A549 (cell line): ENCODE results near the gene PNPLA7. TPM values are rescaled to one million over a fixed set of nuclear protein-coding genes. Genes with fewer than 3 reads are reported as not detected.

Experiments
- ATAC-seq, 2 experiments: fragments of 200-7000 bp in 1 of 2; fragments of >200 bp in 1 of 2; cut with Nextera tagmentation in 1 of 2; cut with Tn5 transposase in 1 of 2; 3 replicates each; pipeline versions ENCODE4 v1.8.0 to v1.9.1; 2018 to 2020; ENCODE audit warnings: mild to moderate bottlenecking in 1 of 2, moderate library complexity in 1 of 2
- CTCF ChIA-PET: fragments of 300-600 bp; sonication (Branson Sonifier 250); formaldehyde crosslinking; extraction: SDS; loops from one replicate; lab custom pipeline; 2021; ENCODE audit warnings: antibody characterized with exemption, inconsistent platforms; lab: Yijun Ruan, JAX
- POLR2A ChIA-PET: fragments of 350-600 bp; formaldehyde crosslinking; extraction: SDS; loops from one replicate; lab custom pipeline; 2021; ENCODE audit warnings: antibody characterized with exemption, inconsistent platforms; lab: Yijun Ruan, JAX
- DNase-seq, 2 experiments: peaks; one replicate each; pipeline versions ENCODE4 v3.0.0 to v3.0.0-alpha.2; 2011 to 2016; ENCODE audit warnings: low read depth in 1 of 2, low spot score in 1 of 2
- FAIRE-seq: peaks from 2 replicates; lab custom pipeline; 2011; peaks lifted over from hg19 to GRCh38; lab: Jason Lieb, UNC
- H3K27ac ChIP-seq, 2 experiments: fragments of >200 bp; sonication (Bioruptor Twin); formaldehyde crosslinking; 3 replicates each; pipeline ENCODE4 v1.5.1; 2016 to 2017
- H3K4me1 ChIP-seq: fragments of >200 bp; sonication (Bioruptor Twin); formaldehyde crosslinking; 3 replicates; pipeline ENCODE4 v1.6.1; 2016
- H3K4me2 ChIP-seq: fragments of >200 bp; sonication (Bioruptor Twin); formaldehyde crosslinking; 3 replicates; pipeline ENCODE4 v1.6.1; 2016
- H3K4me3 ChIP-seq: fragments of >200 bp; sonication (Bioruptor Twin); formaldehyde crosslinking; 3 replicates; pipeline ENCODE4 v1.5.1; 2016
- H3K9me3 ChIP-seq: fragments of >200 bp; sonication (Bioruptor Twin); formaldehyde crosslinking; 3 replicates; pipeline ENCODE4 v1.6.1; 2016
- BHLHE40 ChIP-seq: IDR thresholded peaks from 2 replicates; pipeline ENCODE4 v1.6.1; 2012; ENCODE audit warnings: low read depth, low read length, inconsistent platforms
- CBX2 ChIP-seq: fragments of 200-600 bp; sonication (generic); IDR thresholded peaks from 2 replicates; pipeline ENCODE4 v1.6.1; 2016; ENCODE audit warnings: low read depth, mild to moderate bottlenecking, borderline replicate concordance
- CEBPB ChIP-seq, 2 experiments: fragments of >200 bp in 1 of 2; sonication (Bioruptor Twin) in 1 of 2; formaldehyde crosslinking in 1 of 2; IDR thresholded peaks; 2 replicates each; pipeline ENCODE4 v1.6.1; 2012 to 2016
- CHD2 ChIP-seq: fragments of 150-350 bp; IDR thresholded peaks from 2 replicates; pipeline ENCODE4 v1.6.1; 2014; ENCODE audit warnings: low read length; ENCODE audit not compliant: partially characterized antibody
- EHF ChIP-seq: fragments of 250-450 bp; sonication (Bioruptor Pico); IDR thresholded peaks from 2 replicates; pipeline ENCODE4 v1.5.0; 2020; ENCODE audit warnings: mild to moderate bottlenecking
- FOSB ChIP-seq: fragments of 250-450 bp; sonication (Bioruptor Pico); IDR thresholded peaks from 2 replicates; pipeline ENCODE4 v1.5.0; 2020; ENCODE audit warnings: mild to moderate bottlenecking, moderate library complexity
- FOXS1 ChIP-seq: fragments of 250-450 bp; sonication (Bioruptor Pico); IDR thresholded peaks from 2 replicates; pipeline ENCODE4 v1.5.0; 2020; ENCODE audit warnings: mild to moderate bottlenecking, moderate library complexity
- HDAC2 ChIP-seq: fragments of 200-600 bp; sonication (generic); IDR thresholded peaks from 2 replicates; pipeline ENCODE4 v1.6.1; 2016
- KDM1A ChIP-seq: fragments of 200-600 bp; sonication (generic); IDR thresholded peaks from 2 replicates; pipeline ENCODE4 v1.6.1; 2016; ENCODE audit warnings: low read depth, mild to moderate bottlenecking
- KDM5A ChIP-seq: fragments of 200-600 bp; sonication (generic); IDR thresholded peaks from 2 replicates; pipeline ENCODE4 v1.6.1; 2016; ENCODE audit warnings: antibody characterized with exemption, mild to moderate bottlenecking
- MAFK ChIP-seq: fragments of 450-650 bp; IDR thresholded peaks from 2 replicates; pipeline ENCODE4 v1.6.1; 2014; ENCODE audit not compliant: partially characterized antibody
- MYC ChIP-seq: IDR thresholded peaks from 2 replicates; pipeline ENCODE4 v1.6.1; 2012; ENCODE audit warnings: mild to moderate bottlenecking, inconsistent platforms, low read length, improper control_type of control experiment, borderline replicate concordance
- NFE2L2 ChIP-seq: fragments of 150-350 bp; conservative IDR thresholded peaks from 2 replicates; pipeline ENCODE4 v1.6.1; 2014; ENCODE audit warnings: low read length
- POLR2A ChIP-seq: IDR thresholded peaks from 2 replicates; pipeline ENCODE4 v1.6.1; 2012; ENCODE audit warnings: mild to moderate bottlenecking, low read length
- POLR2AphosphoS2 ChIP-seq: conservative IDR thresholded peaks from 2 replicates; pipeline ENCODE4 v1.6.1; 2012; ENCODE audit warnings: low read length, improper control_type of control experiment, inconsistent platforms
- RAD21 ChIP-seq, 2 experiments: fragments of >200 bp in 1 of 2; sonication (Bioruptor Twin) in 1 of 2; formaldehyde crosslinking in 1 of 2; IDR thresholded peaks in 1 of 2; conservative IDR thresholded peaks in 1 of 2; 2 replicates in 1 of 2; 3 replicates in 1 of 2; pipeline ENCODE4 v1.6.1; 2012 to 2018; ENCODE audit warnings: inconsistent platforms in 1 of 2
- SMC3 ChIP-seq: fragments of >200 bp; sonication (Bioruptor Twin); formaldehyde crosslinking; IDR thresholded peaks from 3 replicates; pipeline ENCODE4 v1.6.1; 2018; ENCODE audit warnings: inconsistent platforms
- TFCP2L1 ChIP-seq: fragments of 250-450 bp; sonication (Bioruptor Pico); IDR thresholded peaks from 2 replicates; pipeline ENCODE4 v1.5.0; 2021; ENCODE audit warnings: mild to moderate bottlenecking
- USF2 ChIP-seq: fragments of 450-650 bp; IDR thresholded peaks from 2 replicates; pipeline ENCODE4 v1.6.1; 2014; ENCODE audit warnings: antibody characterized with exemption
- WGBS: methylation state at CpG from one replicate; pipeline ENCODE4 v1.1.6; 2017; ENCODE audit errors: missing lambda C conversion rate; 5-methylcytosine and 5-hydroxymethylcytosine counted together
- polyA plus RNA-seq, 4 experiments: library from polyadenylated mRNA; depleted of rRNA in 3 of 4; stranded (reverse); fragments of >200 nt; fragmentation: RNase III in 1 of 4; extraction: RNeasy Plus Mini Kit Qiagen cat#74134 plus additional on column Dnase treatment in 1 of 4; gene quantifications; 2 replicates in 3 of 4; 3 replicates in 1 of 4; pipeline ENCODE4 v1.2.3, GENCODE V29; 2011 to 2017
- TF ChIP-seq, protein P1 (sequence below): fragments of 200-600 bp; sonication (generic); IDR thresholded peaks from 2 replicates; pipeline ENCODE4 v1.6.1; 2016; ENCODE audit warnings: antibody characterized with exemption, mild to moderate bottlenecking, moderate library complexity
- TF ChIP-seq, protein P2 (sequence below): fragments of 150-350 bp; IDR thresholded peaks from 2 replicates; pipeline ENCODE4 v1.6.1; 2014; ENCODE audit warnings: low read depth, mild to moderate bottlenecking, low read length

The PNPLA7 gene
- polyA plus RNA-seq, 2 of the 4 experiments (the other 2 are of a cell fraction), result 0.31 to 1.1 TPM

DNA sequence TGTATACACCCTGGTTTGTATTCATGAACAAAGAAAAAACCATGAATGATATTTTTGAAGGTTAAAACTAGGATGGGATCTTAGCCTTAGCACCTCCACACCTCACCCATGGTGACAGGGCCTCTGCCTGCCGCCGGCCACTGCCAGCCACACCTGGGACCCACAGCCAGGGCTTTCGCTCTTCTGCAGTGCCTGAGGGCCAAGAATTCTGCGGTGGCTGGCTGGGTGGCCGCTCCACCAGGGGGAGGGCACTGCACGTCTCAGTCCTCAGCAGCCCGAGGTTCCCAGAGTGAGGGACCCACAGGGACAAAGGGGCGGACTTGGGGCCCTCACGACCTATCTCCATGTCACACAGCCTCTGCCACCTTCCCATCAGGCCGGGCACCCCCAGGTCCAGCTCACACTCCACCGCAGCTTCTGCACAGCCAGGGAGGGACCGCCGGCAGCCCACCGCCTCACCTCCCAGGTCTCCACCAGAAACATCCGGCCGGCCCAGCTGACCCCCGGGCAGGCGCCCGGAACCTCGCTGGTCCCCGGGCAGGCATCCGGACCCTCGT is 134.1 kb downstream of the PNPLA7 start:
- ATAC-seq (no peak), FAIRE-seq (no peak), DNase-seq (no peak)
- Histone ChIP-seq H3K4me2 (no peak overlapping the region), H3K4me3 (no peak overlapping the region), H3K9me3 (no peaks in the 10 kb centered on the region), H3K4me1 (peaks cover 17% of the 10 kb centered on the region), H3K27ac (no peak overlapping the region)
- TF ChIP-seq POLR2AphosphoS2, result no peak
- TF ChIP-seq, protein P1, sequence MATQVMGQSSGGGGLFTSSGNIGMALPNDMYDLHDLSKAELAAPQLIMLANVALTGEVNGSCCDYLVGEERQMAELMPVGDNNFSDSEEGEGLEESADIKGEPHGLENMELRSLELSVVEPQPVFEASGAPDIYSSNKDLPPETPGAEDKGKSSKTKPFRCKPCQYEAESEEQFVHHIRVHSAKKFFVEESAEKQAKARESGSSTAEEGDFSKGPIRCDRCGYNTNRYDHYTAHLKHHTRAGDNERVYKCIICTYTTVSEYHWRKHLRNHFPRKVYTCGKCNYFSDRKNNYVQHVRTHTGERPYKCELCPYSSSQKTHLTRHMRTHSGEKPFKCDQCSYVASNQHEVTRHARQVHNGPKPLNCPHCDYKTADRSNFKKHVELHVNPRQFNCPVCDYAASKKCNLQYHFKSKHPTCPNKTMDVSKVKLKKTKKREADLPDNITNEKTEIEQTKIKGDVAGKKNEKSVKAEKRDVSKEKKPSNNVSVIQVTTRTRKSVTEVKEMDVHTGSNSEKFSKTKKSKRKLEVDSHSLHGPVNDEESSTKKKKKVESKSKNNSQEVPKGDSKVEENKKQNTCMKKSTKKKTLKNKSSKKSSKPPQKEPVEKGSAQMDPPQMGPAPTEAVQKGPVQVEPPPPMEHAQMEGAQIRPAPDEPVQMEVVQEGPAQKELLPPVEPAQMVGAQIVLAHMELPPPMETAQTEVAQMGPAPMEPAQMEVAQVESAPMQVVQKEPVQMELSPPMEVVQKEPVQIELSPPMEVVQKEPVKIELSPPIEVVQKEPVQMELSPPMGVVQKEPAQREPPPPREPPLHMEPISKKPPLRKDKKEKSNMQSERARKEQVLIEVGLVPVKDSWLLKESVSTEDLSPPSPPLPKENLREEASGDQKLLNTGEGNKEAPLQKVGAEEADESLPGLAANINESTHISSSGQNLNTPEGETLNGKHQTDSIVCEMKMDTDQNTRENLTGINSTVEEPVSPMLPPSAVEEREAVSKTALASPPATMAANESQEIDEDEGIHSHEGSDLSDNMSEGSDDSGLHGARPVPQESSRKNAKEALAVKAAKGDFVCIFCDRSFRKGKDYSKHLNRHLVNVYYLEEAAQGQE, result no peak
- TF ChIP-seq BHLHE40, result no peak
- TF ChIP-seq EHF (CRISPR knock-in tag), result no peak
- TF ChIP-seq FOXS1 (CRISPR knock-in tag), result no peak
- no peak for TF ChIP-seq KDM5A
- 92% methylated on average over 7 of the region's 23 CpGs for WGBS
- CTCF ChIA-PET, result interaction anchor here (1.3 kb wide), 1 partner anchor 8 kb away, joined by 5 read pairs; no protein-coding TSS in a partner anchor
- POLR2A ChIA-PET, result no interaction called here

DNA sequence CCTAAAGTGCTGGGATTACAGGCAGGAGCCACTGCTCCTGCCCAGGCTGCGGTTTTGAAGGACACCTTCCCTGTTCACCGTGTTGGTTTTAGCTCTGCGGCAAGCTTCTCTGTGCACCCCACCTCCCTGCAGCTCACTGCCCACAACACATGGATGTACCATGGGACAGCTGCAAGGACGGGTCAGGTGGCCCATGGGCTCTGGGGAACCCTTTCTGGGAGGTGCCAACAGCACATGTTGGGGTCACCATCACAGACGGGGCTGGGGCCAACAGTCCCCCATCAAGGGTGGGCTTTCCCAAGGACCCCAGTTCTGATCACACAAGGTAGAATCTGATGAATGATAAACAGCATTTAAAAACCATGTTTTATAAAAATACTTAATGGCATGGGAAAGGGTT is 134.8 kb downstream of the PNPLA7 start:
- ChIA-PET POLR2A (no interaction called here), CTCF (interaction anchor here (6.8 kb wide), 1 partner anchor 8 kb away, joined by 48 read pairs; the partner anchor contains the start of genes EXD3 and NOXA1)
- ATAC-seq, result no peak
- no peak overlapping the region for H3K4me3 ChIP-seq
- peaks cover 24% of the 10 kb centered on the region for H3K4me1 ChIP-seq
- H3K27ac ChIP-seq, result no peak overlapping the region
- H3K9me3 ChIP-seq, result no peaks in the 10 kb centered on the region
- 81% methylated on average over 3 of the region's 5 CpGs for WGBS
- no peak for TF ChIP-seq CHD2
- TF ChIP-seq USF2, result no peak
- no peak for TF ChIP-seq CEBPB (IDR thresholded peaks at IDR 0.05)
- no peak for TF ChIP-seq MYC
- no peak for TF ChIP-seq SMC3
- TF ChIP-seq NFE2L2, result no peak
- TF ChIP-seq TFCP2L1 (CRISPR knock-in tag), result no peak
- TF ChIP-seq FOSB (CRISPR knock-in tag), result no peak
- TF ChIP-seq MAFK, result no peak
- no peak for TF ChIP-seq KDM1A
- TF ChIP-seq HDAC2, result no peak
- TF ChIP-seq CBX2, result no peak
- TF ChIP-seq POLR2A, result no peak
- TF ChIP-seq RAD21 (conservative IDR thresholded peaks at IDR 0.05 in 1 of 2, IDR thresholded peaks at IDR 0.05 in 1 of 2), result no peak
- TF ChIP-seq KDM5A, result no peak
- TF ChIP-seq, protein P2, sequence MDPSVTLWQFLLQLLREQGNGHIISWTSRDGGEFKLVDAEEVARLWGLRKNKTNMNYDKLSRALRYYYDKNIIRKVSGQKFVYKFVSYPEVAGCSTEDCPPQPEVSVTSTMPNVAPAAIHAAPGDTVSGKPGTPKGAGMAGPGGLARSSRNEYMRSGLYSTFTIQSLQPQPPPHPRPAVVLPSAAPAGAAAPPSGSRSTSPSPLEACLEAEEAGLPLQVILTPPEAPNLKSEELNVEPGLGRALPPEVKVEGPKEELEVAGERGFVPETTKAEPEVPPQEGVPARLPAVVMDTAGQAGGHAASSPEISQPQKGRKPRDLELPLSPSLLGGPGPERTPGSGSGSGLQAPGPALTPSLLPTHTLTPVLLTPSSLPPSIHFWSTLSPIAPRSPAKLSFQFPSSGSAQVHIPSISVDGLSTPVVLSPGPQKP, result no peak
- TF ChIP-seq, all 56 proteins: peak for 0
- no peak overlapping the region for H3K4me2 ChIP-seq
- FAIRE-seq (no peak), DNase-seq (no peak)
